Measurements from ENCODE around the gene SRP9.

DNA sequence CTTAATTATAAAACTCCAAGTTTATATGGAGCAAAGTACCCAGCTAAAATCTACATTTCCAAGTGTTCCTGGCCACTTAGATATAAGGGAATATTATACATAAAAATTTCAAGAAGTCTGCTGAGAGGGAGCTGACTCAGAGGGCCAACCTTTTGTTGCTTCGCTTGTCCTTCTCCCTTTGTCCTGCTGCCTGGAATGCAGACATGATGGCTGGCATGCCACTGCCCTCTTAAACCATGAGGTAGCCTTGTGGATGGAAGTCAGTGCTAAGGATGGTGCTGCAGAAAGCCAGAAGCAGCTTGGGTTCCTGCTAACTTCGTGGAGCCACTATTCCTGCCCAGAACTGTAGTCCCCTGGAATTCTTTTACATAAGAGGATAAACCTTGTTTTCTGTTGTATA is 38.9 kb upstream of the SRP9 start:
- TF ChIP-seq CTCF (IDR thresholded peaks at IDR 0.05) = no peak
- TF ChIP-seq POLR2AphosphoS5 (IDR thresholded peaks at IDR 0.05) = no peak

All from upper lobe of left lung (tissue), 4 donors.